NCI-H2196 (cell line): ENCODE results near the gene ZAR1L.
"Not testable (repeated sequence)": the region's sequence is repeated elsewhere in the genome, so short reads cannot be mapped to it uniquely, and the experiment has no call there.

Experiments
- DNase-seq: peaks from one replicate; lab custom pipeline; 2025; ENCODE audit not compliant: unreplicated experiment; lab: John Stamatoyannopoulos, UW

The ZAR1L gene

GRCh38 chr13:32315238-32316027 lies at the start of gene ZAR1L, which contains the start of gene BRCA2:
ZAR1L (minus strand) TSS chr13:32315363; CDS start chr13:32311925, 3,438 bp downstream.
BRCA2 (plus strand) TSS chr13:32315508; CDS start chr13:32316461, 953 bp downstream.
- peak; percentile 68 for DNase-seq

GRCh38 chr13:32362574-32362973 lies 47.4 kb upstream of the ZAR1L start:
- DNase-seq = no peak

- DNase-seq = not testable (repeated sequence)
Measured at GRCh38 chr13:32355935-32356334, 40.8 kb upstream of the ZAR1L start.

- no peak for DNase-seq
Measured at GRCh38 chr13:32354040-32354439, 38.9 kb upstream of the ZAR1L start.

- not testable (repeated sequence) for DNase-seq
Measured at GRCh38 chr13:32350839-32351441, 35.8 kb upstream of the ZAR1L start.

GRCh38 chr13:32347651-32348050 lies 32.5 kb upstream of the ZAR1L start:
- DNase-seq = no peak

- DNase-seq = no peak
Measured at GRCh38 chr13:32340914-32341313, 25.8 kb upstream of the ZAR1L start.

- DNase-seq = no peak
Measured at GRCh38 chr13:32334671-32335070, 19.5 kb upstream of the ZAR1L start.

GRCh38 chr13:32330441-32330840 lies 15.3 kb upstream of the ZAR1L start:
- DNase-seq = no peak

- no peak for DNase-seq
Measured at GRCh38 chr13:32323912-32324311, 8.7 kb upstream of the ZAR1L start.

GRCh38 chr13:32320528-32320927 lies 5.4 kb upstream of the ZAR1L start:
- no peak for DNase-seq

GRCh38 chr13:32317716-32318465 lies 2.7 kb upstream of the ZAR1L start:
- DNase-seq = no peak

- DNase-seq = no peak
Measured at GRCh38 chr13:32316501-32316900, 1.3 kb upstream of the ZAR1L start.

GRCh38 chr13:32316028-32316339 lies 821 bp upstream of the ZAR1L start:
- DNase-seq = no peak

- DNase-seq = peak; percentile 2
Measured at GRCh38 chr13:32314271-32315237, 609 bp downstream of the ZAR1L start.

GRCh38 chr13:32311188-32311897 lies 3.8 kb downstream of the ZAR1L start:
- DNase-seq = no peak

- no peak for DNase-seq
Measured at GRCh38 chr13:32310134-32310706, 4.9 kb downstream of the ZAR1L start.

GRCh38 chr13:32309312-32310133 lies 5.6 kb downstream of the ZAR1L start:
- DNase-seq = no peak

GRCh38 chr13:32305646-32306045 lies 9.5 kb downstream of the ZAR1L start:
- DNase-seq = no peak
